Measurements from ENCODE around the gene MEN1.
A peak's percentile ranks its signal among the peaks of the same experiment; 100 is the strongest.

Gene MEN1

DNA sequence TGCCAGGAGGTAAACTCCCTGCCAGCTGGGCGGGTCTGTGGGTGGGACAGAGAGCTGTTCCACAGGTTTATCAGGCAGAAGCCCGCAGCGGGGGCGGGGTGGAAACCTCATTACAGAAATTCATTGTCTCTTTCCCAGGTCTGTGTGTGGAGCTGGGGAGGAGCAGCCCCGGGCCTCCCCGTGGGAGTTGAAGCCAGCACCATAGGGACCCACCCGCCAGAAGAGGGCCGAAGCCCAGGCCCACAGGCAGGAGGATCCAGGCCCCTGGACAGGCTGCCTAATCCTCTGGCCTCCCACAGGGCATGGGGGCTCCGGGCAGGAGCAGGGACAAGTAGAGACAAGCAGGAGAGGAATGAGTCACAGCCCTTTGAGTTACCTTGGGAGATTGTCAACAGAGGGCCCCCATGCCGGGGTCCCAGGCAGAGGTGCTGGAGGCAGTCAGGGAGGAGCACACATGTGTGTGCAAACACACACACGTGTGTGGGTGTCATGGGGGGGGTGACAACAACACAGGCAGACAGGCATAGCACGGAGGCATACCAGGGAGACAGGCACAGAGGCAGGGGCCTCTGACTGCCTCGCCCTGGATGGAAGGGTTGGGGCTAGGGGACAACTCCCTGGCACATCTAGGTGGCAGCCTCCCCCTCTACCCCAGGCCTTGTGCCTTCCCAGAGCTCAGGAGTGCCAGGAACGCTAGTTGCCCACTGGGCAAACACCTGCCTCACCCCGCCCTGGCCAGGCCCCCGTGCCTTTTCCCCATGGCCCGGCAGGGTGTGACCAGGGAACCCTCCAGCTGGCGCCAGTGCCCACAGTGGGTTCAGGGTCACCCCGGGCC is 32.7 kb upstream of the MEN1 start:
- peak overlapping the region; percentile 71 for H3K9ac ChIP-seq (ENCODE audit: low read length)
- H3K9me3 ChIP-seq (ENCODE audit: control insufficient read depth, low read length): no peaks in the 10 kb centered on the region

DNA sequence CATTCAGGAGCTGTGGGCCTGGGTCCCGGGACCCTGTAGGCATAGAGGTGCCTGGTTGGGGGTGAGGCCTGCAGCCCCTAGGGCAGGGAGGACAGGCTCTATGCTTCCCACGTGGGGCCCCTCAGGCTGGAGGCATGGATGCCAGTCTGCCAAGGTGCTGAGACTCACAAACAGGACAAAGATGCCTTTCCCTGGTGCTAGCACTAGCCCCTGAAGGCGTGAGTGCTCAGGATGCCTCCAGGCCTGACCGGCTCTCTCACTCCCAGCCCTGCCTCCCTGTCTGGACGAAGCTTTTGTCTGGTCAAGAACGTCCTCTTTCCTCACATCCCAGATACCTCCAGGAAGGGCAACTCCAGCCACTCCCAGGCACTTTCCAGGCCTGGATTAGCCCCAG is 32.0 kb upstream of the MEN1 start:
- Histone ChIP-seq H3K9me3 (ENCODE audit: control insufficient read depth, low read length) (no peaks in the 10 kb centered on the region), H3K4me3 (ENCODE audit: low read length) (no peak overlapping the region), H3K36me3 (ENCODE audit: control insufficient read depth, insufficient read depth, low read length) (no peaks in the 10 kb centered on the region), H3K4me1 (ENCODE audit: control insufficient read depth, insufficient read depth, low read length) (peaks cover 33% of the 10 kb centered on the region), H3K27me3 (ENCODE audit: control insufficient read depth, insufficient read depth, low read length) (no peaks in the 10 kb centered on the region), H3K9ac (ENCODE audit: low read length) (peak overlapping the region; percentile 71)

More for the DNA sequence above, 32.7 kb upstream of the MEN1 start:
- H3K36me3 ChIP-seq (ENCODE audit: control insufficient read depth, insufficient read depth, low read length): no peaks in the 10 kb centered on the region
- H3K4me3 ChIP-seq (ENCODE audit: low read length): peak overlapping the region; percentile 75
- no peaks in the 10 kb centered on the region for H3K27me3 ChIP-seq (ENCODE audit: control insufficient read depth, insufficient read depth, low read length)
- peaks cover 40% of the 10 kb centered on the region for H3K4me1 ChIP-seq (ENCODE audit: control insufficient read depth, insufficient read depth, low read length)

DNA sequence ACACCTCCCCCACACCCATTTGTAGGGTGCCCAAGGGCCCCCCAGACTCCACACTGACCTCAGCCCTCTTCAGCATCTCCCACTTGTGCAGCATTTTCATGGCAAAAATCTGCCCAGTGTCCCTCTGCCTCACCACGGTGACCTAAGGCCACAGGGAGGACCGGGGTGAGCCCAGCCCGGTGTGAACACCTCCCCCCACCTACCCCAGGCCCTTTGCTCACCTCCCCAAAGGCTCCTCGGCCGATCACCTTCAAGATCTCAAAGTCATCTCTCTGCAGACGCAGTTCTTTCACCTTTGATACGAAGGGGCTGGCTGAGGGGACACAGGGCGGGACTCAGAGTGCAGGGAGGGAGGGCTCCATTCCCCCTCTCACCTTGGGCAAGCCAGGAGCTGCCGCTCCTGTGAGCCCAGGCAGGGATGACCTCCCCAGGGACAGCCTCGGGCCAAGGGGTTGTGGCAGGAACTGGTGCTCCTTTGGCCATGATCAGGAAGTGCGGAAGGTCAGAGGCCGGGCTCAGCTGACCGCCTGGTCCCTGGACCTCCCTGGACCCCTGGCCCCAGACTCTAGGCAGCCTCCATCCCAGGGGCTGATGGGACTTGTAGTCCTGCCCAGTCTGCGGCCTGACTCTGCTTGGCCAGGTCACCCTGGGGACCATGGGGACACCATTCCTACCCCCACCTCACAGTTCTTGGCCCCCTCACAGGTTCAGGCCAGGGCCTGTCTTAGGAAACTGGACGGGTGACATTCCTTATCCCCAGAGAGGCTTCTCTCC is 31.4 kb upstream of the MEN1 start:
- H3K4me1 ChIP-seq (ENCODE audit: control insufficient read depth, insufficient read depth, low read length): peaks cover 27% of the 10 kb centered on the region
- H3K4me3 ChIP-seq (ENCODE audit: low read length): no peak overlapping the region
- H3K9me3 ChIP-seq (ENCODE audit: control insufficient read depth, low read length): no peaks in the 10 kb centered on the region
- H3K36me3 ChIP-seq (ENCODE audit: control insufficient read depth, insufficient read depth, low read length): no peaks in the 10 kb centered on the region
- no peaks in the 10 kb centered on the region for H3K27me3 ChIP-seq (ENCODE audit: control insufficient read depth, insufficient read depth, low read length)
- no peak overlapping the region for H3K9ac ChIP-seq (ENCODE audit: low read length)

DNA sequence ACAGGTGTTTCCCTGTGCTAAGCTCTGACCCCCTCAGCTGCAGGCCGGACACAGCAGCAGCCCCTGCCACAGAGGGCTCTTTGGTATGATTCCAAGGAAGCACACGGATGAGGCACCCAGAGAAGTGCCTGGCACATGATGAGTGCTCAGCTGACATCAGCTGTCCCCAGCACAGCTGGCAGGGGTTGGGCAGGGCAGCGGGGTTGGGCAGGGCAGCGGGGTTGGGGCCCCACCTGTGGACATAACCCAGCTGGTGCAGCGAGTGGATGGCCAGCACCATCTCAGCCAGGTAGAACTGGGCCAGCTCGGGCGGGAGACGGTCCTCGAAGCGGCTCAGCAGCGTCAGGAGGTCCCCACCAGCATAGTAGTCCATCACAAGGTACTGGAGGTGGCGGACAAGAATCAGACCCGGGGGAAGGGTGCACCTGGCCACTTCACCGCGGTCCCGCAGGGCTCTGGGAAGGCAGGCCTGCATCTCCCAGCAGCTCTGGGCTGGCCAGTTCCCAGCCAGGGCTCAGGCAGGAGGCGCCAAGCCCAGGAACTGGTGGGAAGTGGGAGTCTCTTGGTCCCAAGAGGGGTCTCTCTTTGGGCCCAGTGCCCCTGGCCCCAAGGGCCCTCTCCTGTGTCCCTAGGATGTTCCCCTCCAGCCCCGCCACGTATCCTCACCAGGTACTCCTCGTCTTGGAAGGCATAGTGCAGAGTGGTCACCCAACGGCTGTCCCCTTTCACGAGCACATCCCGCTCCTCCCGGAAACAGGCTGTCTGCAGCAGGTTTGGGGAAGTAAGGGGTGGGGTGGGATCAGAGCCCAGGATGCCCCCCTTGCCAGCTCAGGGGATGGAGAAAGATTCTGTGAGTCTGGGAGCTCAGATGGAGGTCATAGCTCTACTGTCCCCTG is 29.8 kb upstream of the MEN1 start:
- Histone ChIP-seq H3K9me3 (ENCODE audit: control insufficient read depth, low read length) (no peaks in the 10 kb centered on the region), H3K27me3 (ENCODE audit: control insufficient read depth, insufficient read depth, low read length) (no peaks in the 10 kb centered on the region), H3K36me3 (ENCODE audit: control insufficient read depth, insufficient read depth, low read length) (no peaks in the 10 kb centered on the region), H3K4me1 (ENCODE audit: control insufficient read depth, insufficient read depth, low read length) (peaks cover 30% of the 10 kb centered on the region), H3K4me3 (ENCODE audit: low read length) (no peak overlapping the region), H3K9ac (ENCODE audit: low read length) (no peak overlapping the region)

GRCh38 chr11:64839335-64839734 is 29.0 kb upstream of the MEN1 start:
- Histone ChIP-seq H3K27me3 (ENCODE audit: control insufficient read depth, insufficient read depth, low read length) (no peaks in the 10 kb centered on the region), H3K9me3 (ENCODE audit: control insufficient read depth, low read length) (no peaks in the 10 kb centered on the region), H3K36me3 (ENCODE audit: control insufficient read depth, insufficient read depth, low read length) (no peaks in the 10 kb centered on the region), H3K9ac (ENCODE audit: low read length) (no peak overlapping the region), H3K4me3 (ENCODE audit: low read length) (no peak overlapping the region), H3K4me1 (ENCODE audit: control insufficient read depth, insufficient read depth, low read length) (peaks cover 31% of the 10 kb centered on the region)

DNA sequence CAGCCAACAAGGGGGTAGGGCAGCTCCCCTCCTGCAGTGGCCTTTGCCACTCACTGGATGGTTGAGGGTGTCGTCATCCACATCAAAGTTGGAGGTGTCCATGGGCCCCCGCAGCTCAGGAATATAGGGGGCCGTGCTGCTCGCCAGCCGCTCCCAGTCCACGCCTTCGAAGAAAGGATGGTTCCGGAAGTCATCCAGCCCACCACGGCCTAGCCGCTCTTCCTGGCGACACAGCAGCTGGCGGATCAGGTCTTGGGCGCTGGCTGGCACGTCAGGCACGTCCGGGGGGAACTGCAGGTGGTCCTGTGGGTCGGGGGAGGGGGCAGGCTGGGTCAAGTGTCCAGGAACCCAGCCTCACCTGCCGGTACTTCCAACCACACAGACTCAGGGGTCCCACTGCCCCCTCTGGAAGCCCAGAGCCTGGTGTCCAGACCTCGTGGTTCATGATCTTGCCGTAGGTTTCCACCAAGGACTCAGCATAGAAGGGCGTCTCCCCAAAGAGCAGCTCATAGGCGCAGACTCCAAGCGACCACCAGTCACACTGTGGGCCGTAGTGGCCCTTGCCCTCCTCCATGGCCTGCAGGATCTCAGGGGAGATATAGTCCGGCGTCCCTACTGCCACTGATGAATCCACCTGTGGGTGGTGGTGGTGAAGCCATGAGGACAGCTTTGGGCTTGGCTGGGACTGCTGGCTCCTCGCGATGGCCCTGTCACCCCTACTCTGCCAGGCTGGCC is 28.4 kb upstream of the MEN1 start:
- Histone ChIP-seq H3K27me3 (ENCODE audit: control insufficient read depth, insufficient read depth, low read length) (no peaks in the 10 kb centered on the region), H3K9me3 (ENCODE audit: control insufficient read depth, low read length) (no peaks in the 10 kb centered on the region), H3K9ac (ENCODE audit: low read length) (no peak overlapping the region), H3K4me1 (ENCODE audit: control insufficient read depth, insufficient read depth, low read length) (peaks cover 31% of the 10 kb centered on the region), H3K36me3 (ENCODE audit: control insufficient read depth, insufficient read depth, low read length) (peaks cover 2% of the 10 kb centered on the region), H3K4me3 (ENCODE audit: low read length) (no peak overlapping the region)

DNA sequence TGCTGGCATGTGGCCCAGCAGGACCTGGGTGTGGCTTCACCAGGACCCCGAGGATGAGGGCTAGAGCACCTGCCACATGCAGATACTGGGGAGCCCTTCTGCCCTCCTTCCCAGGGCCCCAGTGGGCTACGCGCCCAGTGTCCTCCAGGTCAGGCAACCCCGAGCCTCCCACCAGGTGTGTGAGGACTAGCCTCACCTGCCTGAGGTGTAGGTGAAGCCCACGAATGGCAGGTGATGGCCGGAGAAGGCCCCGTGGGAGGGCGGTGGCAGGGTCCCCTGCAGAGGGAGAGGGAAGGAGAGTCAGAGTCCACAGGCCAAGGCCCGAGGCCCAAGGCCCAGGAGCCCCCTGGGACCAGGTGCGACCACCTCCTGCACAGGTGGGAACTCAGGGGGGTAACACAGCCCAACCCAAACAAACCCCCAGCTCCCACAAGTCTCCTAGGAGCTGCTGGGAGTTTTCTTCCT is 27.6 kb upstream of the MEN1 start:
- no peaks in the 10 kb centered on the region for H3K27me3 ChIP-seq (ENCODE audit: control insufficient read depth, insufficient read depth, low read length)
- no peaks in the 10 kb centered on the region for H3K9me3 ChIP-seq (ENCODE audit: control insufficient read depth, low read length)
- H3K36me3 ChIP-seq (ENCODE audit: control insufficient read depth, insufficient read depth, low read length): peaks cover 10% of the 10 kb centered on the region
- no peak overlapping the region for H3K9ac ChIP-seq (ENCODE audit: low read length)
- H3K4me3 ChIP-seq (ENCODE audit: low read length): no peak overlapping the region
- H3K4me1 ChIP-seq (ENCODE audit: control insufficient read depth, insufficient read depth, low read length): peaks cover 26% of the 10 kb centered on the region

DNA sequence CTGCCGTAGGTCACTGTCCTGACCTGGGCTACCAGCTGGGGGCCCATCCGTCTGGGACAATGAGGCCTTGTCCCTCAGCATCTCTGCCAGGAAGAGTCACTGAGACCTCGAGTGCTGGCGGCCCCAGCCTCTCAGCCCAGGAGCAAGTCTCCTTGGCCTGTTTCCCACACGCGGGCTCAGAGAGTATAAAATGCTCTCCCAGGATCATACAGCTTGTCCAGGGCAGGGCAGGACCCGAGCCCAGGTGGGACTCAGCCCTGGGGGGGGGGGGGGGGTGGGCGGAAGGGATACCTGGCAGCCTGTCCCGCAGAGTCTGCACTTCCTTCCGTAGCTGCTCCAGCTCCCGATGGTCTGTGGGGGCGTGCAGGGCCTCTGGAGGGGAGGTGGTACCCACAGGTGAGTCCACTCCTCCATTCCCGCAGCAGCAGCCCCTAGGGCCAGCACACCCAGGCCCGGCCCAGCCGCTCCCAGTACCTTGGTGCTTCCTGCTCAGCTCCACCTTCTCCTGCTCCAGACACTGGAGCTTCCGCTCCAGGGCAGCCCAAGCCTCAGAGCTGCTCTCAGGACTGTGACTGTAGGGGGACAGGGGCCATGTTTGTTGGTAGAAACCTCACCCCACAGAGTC is 26.2 kb upstream of the MEN1 start:
- H3K27me3 ChIP-seq (ENCODE audit: control insufficient read depth, insufficient read depth, low read length): no peaks in the 10 kb centered on the region
- H3K9ac ChIP-seq (ENCODE audit: low read length): no peak overlapping the region
- peaks cover 12% of the 10 kb centered on the region for H3K4me1 ChIP-seq (ENCODE audit: control insufficient read depth, insufficient read depth, low read length)
- H3K9me3 ChIP-seq (ENCODE audit: control insufficient read depth, low read length): no peaks in the 10 kb centered on the region
- peaks cover 10% of the 10 kb centered on the region for H3K36me3 ChIP-seq (ENCODE audit: control insufficient read depth, insufficient read depth, low read length)
- H3K4me3 ChIP-seq (ENCODE audit: low read length): no peak overlapping the region

GRCh38 chr11:64835616-64836447 is 25.5 kb upstream of the MEN1 start:
- Histone ChIP-seq H3K9ac (ENCODE audit: low read length) (no peak overlapping the region), H3K36me3 (ENCODE audit: control insufficient read depth, insufficient read depth, low read length) (peaks cover 10% of the 10 kb centered on the region), H3K4me1 (ENCODE audit: control insufficient read depth, insufficient read depth, low read length) (peaks cover 11% of the 10 kb centered on the region), H3K9me3 (ENCODE audit: control insufficient read depth, low read length) (no peaks in the 10 kb centered on the region), H3K4me3 (ENCODE audit: low read length) (no peak overlapping the region), H3K27me3 (ENCODE audit: control insufficient read depth, insufficient read depth, low read length) (no peaks in the 10 kb centered on the region)

DNA sequence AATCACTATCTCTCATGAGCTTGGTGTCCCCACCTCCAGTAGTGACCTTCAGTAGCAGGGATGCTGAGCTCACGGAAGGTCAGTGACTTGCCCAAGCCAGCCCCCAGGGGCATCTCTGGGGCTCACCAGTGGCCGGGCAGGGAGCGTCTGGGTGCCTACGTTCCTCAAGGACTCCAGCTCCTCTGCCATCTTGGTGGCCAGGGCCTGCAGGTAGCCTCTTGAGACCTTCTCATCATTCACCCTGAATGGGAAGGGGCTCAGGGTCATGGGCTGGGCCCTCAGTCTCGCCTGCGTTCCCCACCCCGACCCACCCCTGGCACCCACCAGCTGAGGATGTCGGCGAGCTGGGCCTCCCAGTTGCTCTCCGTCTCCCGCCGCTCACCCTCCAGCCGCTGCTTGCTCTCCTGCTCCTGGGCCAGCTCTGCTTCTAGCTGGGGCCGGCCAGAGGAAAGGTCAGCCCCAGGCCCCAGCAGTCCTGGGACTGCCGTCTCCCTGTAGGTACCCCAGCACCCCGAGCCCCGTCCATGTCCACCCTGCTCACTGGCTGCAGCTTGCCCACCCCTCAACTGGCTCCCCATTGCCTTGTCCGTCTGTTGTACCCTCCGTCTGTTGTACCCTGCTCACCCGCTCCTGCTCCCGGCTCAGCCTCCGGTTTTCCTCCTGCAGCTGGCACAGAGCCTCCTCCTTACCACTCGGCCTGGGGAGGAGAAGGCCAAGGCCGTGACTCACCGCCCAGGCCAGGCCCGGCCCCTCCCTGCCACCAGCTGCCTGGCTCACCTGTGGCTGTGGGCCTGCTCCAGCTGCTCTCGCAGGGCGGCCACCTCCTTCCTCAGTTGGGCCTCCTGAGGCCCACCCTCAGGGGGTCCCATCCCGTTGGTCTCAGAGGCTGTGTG is 24.6 kb upstream of the MEN1 start:
- Histone ChIP-seq H3K4me3 (ENCODE audit: low read length) (no peak overlapping the region), H3K4me1 (ENCODE audit: control insufficient read depth, insufficient read depth, low read length) (peaks cover 11% of the 10 kb centered on the region), H3K9ac (ENCODE audit: low read length) (no peak overlapping the region), H3K9me3 (ENCODE audit: control insufficient read depth, low read length) (no peaks in the 10 kb centered on the region), H3K36me3 (ENCODE audit: control insufficient read depth, insufficient read depth, low read length) (peaks cover 10% of the 10 kb centered on the region), H3K27me3 (ENCODE audit: control insufficient read depth, insufficient read depth, low read length) (no peaks in the 10 kb centered on the region)

All from mucosa of stomach (tissue), 1 donor.